ENCODE results near the gene S100A4. TPM values are rescaled to one million over a fixed set of nuclear protein-coding genes. Genes with fewer than 3 reads are reported as not detected.
"Not testable (repeated sequence)": the region's sequence is repeated elsewhere in the genome, so short reads cannot be mapped to it uniquely, and the experiment has no call there.

The S100A4 gene
- total RNA-seq (2014; rRNA removed; shearing (Covaris generic)): 5.0 and 9.5 TPM in 2 replicates

DNA sequence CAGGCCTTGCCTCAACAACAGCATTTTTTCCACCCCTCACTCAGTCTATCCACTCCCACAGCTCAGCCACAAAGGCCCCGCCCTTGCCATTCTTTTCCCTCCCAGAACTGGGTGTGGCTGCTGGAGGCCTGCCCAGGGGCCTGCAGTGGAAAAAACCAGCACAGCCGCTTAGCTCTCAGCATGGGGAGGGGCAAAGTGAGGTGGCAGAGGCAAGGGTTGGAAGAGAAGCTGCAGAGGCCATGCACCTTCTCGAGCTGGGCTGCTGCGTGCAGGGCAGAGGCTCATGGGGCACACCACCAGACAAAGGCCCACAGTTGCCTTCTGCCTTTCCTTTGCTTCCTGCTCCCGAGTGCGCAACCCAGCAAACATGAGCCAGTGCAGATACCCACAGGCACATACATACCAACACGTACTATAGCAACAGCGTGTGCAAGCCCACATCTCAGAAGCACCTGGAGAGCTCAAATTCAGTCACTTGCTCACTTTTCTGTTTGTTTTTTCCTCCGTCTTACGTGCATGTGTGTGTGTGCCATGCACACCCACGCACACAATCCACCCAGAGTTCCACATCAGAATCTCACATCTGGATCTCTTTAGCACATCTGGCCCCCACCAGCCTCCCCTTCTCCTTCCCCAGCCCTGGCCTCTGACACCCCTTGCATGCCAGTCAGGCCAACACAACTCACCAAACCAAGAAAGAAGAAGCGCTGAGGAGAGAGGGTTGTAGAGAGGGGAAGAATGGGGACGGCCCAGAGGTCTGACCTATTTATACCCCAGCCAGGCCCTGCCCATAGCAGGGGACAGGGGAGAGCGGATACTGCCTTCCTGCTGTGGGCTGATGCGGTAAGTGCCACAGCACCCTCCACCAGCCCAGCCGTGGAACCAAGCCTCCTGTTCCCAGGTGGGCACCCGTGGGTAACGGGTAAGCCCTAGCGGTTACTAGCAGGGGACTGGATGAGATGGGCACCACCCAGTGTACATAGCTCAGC, at the start of gene S100A4:
S100A4 (minus strand) TSS at position 740 of the 989 bp plus-strand sequence. CDS start 1,012 bp downstream, outside the sequence.
- H3K4me1 ChIP-seq (replicated peaks): peaks cover 58% of the 10 kb centered on the region
- DNase-seq (ENCODE audit: low read depth in 1 of 2, low spot score in 2 of 2): peak; percentile 91 to 95
- no peaks in the 10 kb centered on the region for H3K36me3 ChIP-seq
- H3K9me3 ChIP-seq (replicated peaks): no peaks in the 10 kb centered on the region
- H3K27ac ChIP-seq: no peak within 1 kb of the TSS
- no peaks in the 10 kb centered on the region for H3K27me3 ChIP-seq (replicated peaks)
- H3K4me3 ChIP-seq: no peak within 1 kb of the TSS

GRCh38 chr1:153592748-153593147, 47.1 kb upstream of the S100A4 start:
- DNase-seq (ENCODE audit: low read depth in 1 of 2, low spot score in 2 of 2): no peak
- Histone ChIP-seq H3K9me3 (replicated peaks) (no peaks in the 10 kb centered on the region), H3K36me3 (no peaks in the 10 kb centered on the region), H3K4me3 (no peak overlapping the region), H3K27ac (no peak overlapping the region), H3K4me1 (replicated peaks) (no peaks in the 10 kb centered on the region), H3K27me3 (replicated peaks) (no peaks in the 10 kb centered on the region)

- no peaks in the 10 kb centered on the region for H3K4me1 ChIP-seq (replicated peaks)
- DNase-seq (ENCODE audit: low read depth in 1 of 2, low spot score in 2 of 2): no peak
- no peaks in the 10 kb centered on the region for H3K27me3 ChIP-seq (replicated peaks)
- no peaks in the 10 kb centered on the region for H3K36me3 ChIP-seq
- H3K4me3 ChIP-seq: no peak overlapping the region
- no peaks in the 10 kb centered on the region for H3K9me3 ChIP-seq (replicated peaks)
- no peak overlapping the region for H3K27ac ChIP-seq
Observed at GRCh38 chr1:153588482-153588881, 42.9 kb upstream of the S100A4 start.

- H3K9me3 ChIP-seq (replicated peaks); H3K36me3 ChIP-seq; H3K4me1 ChIP-seq (replicated peaks); H3K27ac ChIP-seq; H3K4me3 ChIP-seq; DNase-seq (ENCODE audit: low read depth in 1 of 2, low spot score in 2 of 2); H3K27me3 ChIP-seq (replicated peaks): not testable (repeated sequence)
Observed at GRCh38 chr1:153588033-153588432, 42.4 kb upstream of the S100A4 start.

DNA sequence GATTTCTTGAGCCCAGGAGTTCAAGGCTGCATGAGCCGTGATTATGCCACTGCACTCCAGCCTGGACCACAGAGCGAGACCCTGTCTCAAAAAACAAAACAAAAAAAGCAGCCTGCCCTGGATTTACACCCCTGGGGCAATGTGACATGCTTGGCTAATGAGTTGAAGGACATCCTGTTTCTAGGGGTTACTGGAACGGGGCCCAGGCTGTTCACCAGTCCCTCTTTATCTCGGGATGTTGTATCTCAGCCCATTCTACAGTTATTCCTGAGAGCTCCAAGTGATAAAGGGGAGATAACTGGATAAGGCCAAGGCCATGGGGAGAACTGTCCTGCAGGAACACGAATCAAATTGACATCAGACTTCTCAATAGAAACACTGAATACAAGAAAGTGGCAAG, 41.7 kb upstream of the S100A4 start:
- no peak overlapping the region for H3K27ac ChIP-seq
- H3K36me3 ChIP-seq: no peaks in the 10 kb centered on the region
- no peak for DNase-seq (ENCODE audit: low read depth in 1 of 2, low spot score in 2 of 2)
- H3K9me3 ChIP-seq (replicated peaks): no peaks in the 10 kb centered on the region
- H3K4me1 ChIP-seq (replicated peaks): no peaks in the 10 kb centered on the region
- no peaks in the 10 kb centered on the region for H3K27me3 ChIP-seq (replicated peaks)
- H3K4me3 ChIP-seq: no peak overlapping the region

GRCh38 chr1:153586347-153586746, 40.7 kb upstream of the S100A4 start:
- no peaks in the 10 kb centered on the region for H3K36me3 ChIP-seq
- H3K4me3 ChIP-seq: no peak overlapping the region
- no peak overlapping the region for H3K27ac ChIP-seq
- H3K27me3 ChIP-seq (replicated peaks): no peaks in the 10 kb centered on the region
- no peak for DNase-seq (ENCODE audit: low read depth in 1 of 2, low spot score in 2 of 2)
- no peaks in the 10 kb centered on the region for H3K9me3 ChIP-seq (replicated peaks)
- no peaks in the 10 kb centered on the region for H3K4me1 ChIP-seq (replicated peaks)

DNA sequence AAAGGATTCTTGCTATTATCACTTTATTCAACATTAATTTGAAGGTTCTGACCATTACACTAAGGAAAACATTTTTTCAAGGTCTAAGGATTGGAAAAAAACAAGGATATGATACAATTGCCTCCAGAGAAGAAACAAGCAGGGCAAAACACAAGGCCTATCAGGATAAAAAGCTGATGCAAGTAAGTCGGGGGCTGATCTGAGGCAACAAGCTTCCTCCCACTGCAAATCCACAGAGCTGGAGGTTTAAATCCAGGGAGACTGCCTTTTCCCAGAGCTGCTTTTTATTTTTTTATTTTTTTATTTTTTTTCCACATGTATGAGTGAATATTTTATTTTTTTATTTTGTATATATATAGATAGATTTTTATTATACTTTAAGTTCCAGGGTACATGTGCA, 39.4 kb upstream of the S100A4 start:
- Histone ChIP-seq H3K36me3 (no peaks in the 10 kb centered on the region), H3K27ac (no peak overlapping the region), H3K4me3 (no peak overlapping the region), H3K4me1 (replicated peaks) (no peaks in the 10 kb centered on the region), H3K27me3 (replicated peaks) (no peaks in the 10 kb centered on the region), H3K9me3 (replicated peaks) (no peaks in the 10 kb centered on the region)
- no peak for DNase-seq (ENCODE audit: low read depth in 1 of 2, low spot score in 2 of 2)

- H3K36me3 ChIP-seq: no peaks in the 10 kb centered on the region
- no peaks in the 10 kb centered on the region for H3K9me3 ChIP-seq (replicated peaks)
- no peaks in the 10 kb centered on the region for H3K27me3 ChIP-seq (replicated peaks)
- H3K4me1 ChIP-seq (replicated peaks): peaks cover 3% of the 10 kb centered on the region
- H3K27ac ChIP-seq: no peak overlapping the region
- DNase-seq (ENCODE audit: low read depth in 1 of 2, low spot score in 2 of 2): no peak
- no peak overlapping the region for H3K4me3 ChIP-seq
Observed at GRCh38 chr1:153583976-153584375, 38.4 kb upstream of the S100A4 start.

- not testable (repeated sequence) for H3K27me3 ChIP-seq (replicated peaks); H3K27ac ChIP-seq; H3K4me3 ChIP-seq; H3K36me3 ChIP-seq; H3K4me1 ChIP-seq (replicated peaks); DNase-seq (ENCODE audit: low read depth in 1 of 2, low spot score in 2 of 2); H3K9me3 ChIP-seq (replicated peaks)
Observed at GRCh38 chr1:153583514-153583913, 37.9 kb upstream of the S100A4 start.

DNA sequence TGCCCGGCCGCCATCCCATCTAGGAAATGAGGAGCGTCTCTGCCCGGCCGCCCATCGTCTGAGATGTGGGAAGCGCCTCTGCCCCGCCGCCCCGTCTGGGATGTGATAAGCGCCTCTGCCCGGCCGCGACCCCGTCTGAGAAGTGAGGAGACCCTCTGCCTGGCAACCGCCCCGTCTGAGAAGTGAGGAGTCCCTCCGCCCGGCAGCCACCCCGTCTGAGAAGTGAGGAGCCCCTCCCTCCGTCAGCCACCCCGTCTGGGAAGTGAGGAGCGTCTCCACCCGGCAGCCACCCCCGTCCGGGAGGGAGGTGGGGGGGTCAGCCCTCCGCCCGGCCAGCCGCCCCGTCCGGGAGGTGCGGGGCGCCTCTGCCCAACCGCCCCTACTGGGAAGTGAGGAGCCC, 37.2 kb upstream of the S100A4 start:
- not testable (repeated sequence) for H3K9me3 ChIP-seq (replicated peaks); H3K36me3 ChIP-seq; H3K27ac ChIP-seq; H3K4me3 ChIP-seq; H3K27me3 ChIP-seq (replicated peaks); DNase-seq (ENCODE audit: low read depth in 1 of 2, low spot score in 2 of 2)
- peaks cover 14% of the 10 kb centered on the region for H3K4me1 ChIP-seq (replicated peaks)

DNA sequence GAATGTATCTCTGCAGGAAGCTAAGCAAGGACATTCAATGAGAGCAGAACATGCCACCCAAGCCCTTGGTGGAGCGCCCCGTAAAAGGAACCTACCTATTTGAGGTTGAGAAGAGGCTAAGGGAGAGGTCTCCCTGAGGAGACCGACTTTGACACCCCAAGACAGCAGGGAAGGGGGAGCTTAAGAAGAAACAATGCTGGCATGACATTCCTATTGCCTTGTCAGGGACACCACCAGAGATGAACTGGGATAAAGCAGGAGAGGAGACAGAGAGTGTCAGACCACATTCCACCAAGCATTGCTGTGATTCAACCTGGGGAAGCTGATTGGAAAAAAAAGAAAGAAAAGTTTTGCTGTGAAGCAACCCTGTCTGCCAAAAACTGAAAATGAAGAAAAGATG, 33.3 kb upstream of the S100A4 start:
- Histone ChIP-seq H3K27ac (peak overlapping the region; percentile 2; the same call in 1 of the 2 replicates), H3K4me3 (no peak overlapping the region), H3K9me3 (replicated peaks) (no peaks in the 10 kb centered on the region), H3K36me3 (no peaks in the 10 kb centered on the region), H3K4me1 (replicated peaks) (peaks cover 20% of the 10 kb centered on the region), H3K27me3 (replicated peaks) (no peaks in the 10 kb centered on the region)
- no peak for DNase-seq (ENCODE audit: low read depth in 1 of 2, low spot score in 2 of 2)

GRCh38 chr1:153578490-153578889, 32.9 kb upstream of the S100A4 start:
- DNase-seq (ENCODE audit: low read depth in 1 of 2, low spot score in 2 of 2): peak in 1 of 2 experiments; percentile 29
- H3K36me3 ChIP-seq: no peaks in the 10 kb centered on the region
- no peak overlapping the region for H3K4me3 ChIP-seq
- H3K27me3 ChIP-seq (replicated peaks): no peaks in the 10 kb centered on the region
- H3K4me1 ChIP-seq (replicated peaks): peaks cover 20% of the 10 kb centered on the region
- H3K27ac ChIP-seq: peak overlapping the region; percentile 31; the same call in 1 of the 2 replicates
- H3K9me3 ChIP-seq (replicated peaks): no peaks in the 10 kb centered on the region

GRCh38 chr1:153577624-153578051, 32.0 kb upstream of the S100A4 start:
- no peaks in the 10 kb centered on the region for H3K9me3 ChIP-seq (replicated peaks)
- H3K4me1 ChIP-seq (replicated peaks): peaks cover 22% of the 10 kb centered on the region
- H3K27ac ChIP-seq: no peak overlapping the region
- no peaks in the 10 kb centered on the region for H3K36me3 ChIP-seq
- H3K4me3 ChIP-seq: no peak overlapping the region
- no peak for DNase-seq (ENCODE audit: low read depth in 1 of 2, low spot score in 2 of 2)
- no peaks in the 10 kb centered on the region for H3K27me3 ChIP-seq (replicated peaks)

GRCh38 chr1:153577138-153577537, 31.5 kb upstream of the S100A4 start:
- H3K4me3 ChIP-seq: no peak overlapping the region
- no peak for DNase-seq (ENCODE audit: low read depth in 1 of 2, low spot score in 2 of 2)
- peaks cover 23% of the 10 kb centered on the region for H3K4me1 ChIP-seq (replicated peaks)
- H3K27me3 ChIP-seq (replicated peaks): no peaks in the 10 kb centered on the region
- H3K27ac ChIP-seq: no peak overlapping the region
- H3K9me3 ChIP-seq (replicated peaks): no peaks in the 10 kb centered on the region
- H3K36me3 ChIP-seq: no peaks in the 10 kb centered on the region

Data from SJSA1 (cell line).